ELR (cell line): ENCODE measurements around the gene MEFV.

Source experiments
- DNase-seq: peaks from one replicate; pipeline ENCODE4 v3.0.0-alpha.2; 2015; ENCODE audit warnings: low read depth

Gene MEFV

DNA sequence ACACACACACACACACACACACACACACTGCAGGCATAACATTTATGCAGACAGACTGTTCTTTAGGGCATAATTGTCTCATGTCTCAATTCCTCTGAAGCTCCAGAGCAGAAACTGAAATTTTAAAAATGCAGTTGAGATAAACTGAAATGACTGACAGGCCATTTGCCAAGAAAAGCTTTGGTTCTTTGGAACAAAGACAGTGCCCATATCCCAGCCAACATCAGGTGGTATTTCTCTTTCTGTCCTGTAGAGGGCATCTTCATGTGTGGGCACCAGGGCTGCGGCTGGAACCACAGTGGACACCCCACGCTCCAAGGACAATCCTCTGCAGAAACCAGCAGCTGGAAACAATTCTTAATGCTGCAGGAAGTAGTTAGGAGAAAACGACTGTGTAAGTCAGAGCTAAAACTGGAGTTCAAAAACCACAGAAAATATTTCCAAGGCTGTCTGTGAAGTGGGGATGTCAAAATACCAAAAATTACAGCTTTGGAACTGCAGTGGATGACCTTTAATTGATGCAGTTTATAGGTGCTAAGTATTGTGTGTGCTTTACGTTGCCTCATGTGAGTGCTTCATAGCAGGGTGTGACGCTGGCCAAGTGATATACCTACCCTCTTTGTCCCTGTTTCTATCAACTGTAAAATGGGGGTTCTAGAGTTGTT is 10.6 kb upstream of the MEFV start:
- DNase-seq, result peak; percentile 63

DNA sequence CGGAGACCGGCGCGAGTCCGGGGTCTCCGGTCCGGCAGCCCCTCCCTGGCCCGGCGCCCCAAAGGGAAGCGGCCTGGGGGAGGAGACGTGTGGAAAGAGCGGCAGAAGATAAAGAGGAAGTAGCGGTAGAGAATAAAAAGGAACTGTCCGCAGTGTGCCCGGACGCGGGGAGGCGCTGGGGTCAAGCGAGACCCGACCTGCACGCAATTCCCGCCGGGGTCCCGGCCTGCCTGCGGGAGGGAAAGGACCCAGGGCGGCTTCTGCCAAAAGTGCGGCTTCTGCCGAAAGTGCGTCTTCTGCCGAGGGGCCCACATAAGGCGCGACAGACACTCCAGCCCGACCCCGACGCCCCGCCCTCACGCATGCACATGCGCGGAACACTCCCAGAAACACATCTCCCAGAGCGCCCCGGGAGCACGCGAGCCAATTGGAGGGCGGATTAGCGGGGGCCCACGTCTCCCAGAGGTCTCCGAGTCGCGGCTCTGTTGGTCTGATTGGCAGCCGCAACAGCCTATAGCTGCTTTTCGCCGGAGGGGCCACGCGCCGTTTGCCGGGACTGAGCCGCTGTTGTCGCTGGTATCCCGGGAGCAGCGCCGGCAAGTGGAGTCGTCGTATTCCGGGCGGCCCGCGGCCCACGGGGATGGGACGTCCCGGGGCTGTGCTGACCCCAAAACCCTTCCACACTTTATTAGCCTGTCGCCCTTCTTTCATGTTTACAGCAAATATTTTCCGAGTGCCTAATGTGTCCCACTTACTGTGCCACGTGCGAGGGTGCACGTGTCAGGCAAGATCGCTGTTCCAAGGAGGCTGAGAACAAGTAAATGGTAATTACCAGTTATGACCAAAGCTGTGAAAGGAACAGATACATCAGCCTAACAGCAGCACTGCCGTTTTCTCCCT is 8.0 kb upstream of the MEFV start:
- peak; percentile 98 for DNase-seq

DNA sequence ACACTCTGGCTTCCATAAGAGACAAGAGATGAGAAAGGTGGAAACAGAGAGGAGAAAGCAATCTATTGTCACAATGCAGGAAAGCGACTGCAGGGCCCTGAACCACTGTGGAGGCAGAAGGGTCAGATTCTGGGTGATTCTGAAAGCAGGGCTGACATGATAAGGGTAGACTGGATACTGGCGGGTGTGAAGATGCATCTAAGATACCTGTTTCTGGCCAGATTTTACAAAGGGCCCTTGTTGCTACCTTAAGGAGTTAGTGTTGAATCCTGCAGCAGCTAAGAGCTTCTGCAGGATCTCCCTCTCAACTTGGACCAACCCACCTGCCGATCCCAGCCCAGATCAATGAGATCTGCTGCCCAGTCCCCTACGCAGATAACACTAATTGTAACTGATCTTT is 6.1 kb upstream of the MEFV start:
- DNase-seq, result no peak

DNA sequence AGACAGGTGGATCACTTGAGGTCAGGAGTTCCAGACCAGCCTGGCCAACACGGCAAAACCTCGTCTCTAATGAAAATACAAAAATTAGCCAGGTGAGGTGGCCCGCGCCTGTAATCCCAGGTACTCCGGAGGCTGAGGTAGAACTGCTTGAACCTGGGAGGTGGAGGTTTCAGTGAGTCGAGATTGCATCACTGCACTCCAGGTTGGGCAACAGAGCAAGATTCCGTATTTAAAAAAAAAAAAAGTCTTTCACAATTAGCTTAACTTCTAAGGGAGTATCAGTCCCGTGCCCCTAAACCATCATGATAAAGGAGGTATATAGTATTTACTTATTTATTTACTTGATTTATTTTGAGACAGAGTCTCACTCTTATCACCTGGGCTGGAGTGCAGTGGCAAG is 3.4 kb upstream of the MEFV start:
- DNase-seq, result no peak

DNA sequence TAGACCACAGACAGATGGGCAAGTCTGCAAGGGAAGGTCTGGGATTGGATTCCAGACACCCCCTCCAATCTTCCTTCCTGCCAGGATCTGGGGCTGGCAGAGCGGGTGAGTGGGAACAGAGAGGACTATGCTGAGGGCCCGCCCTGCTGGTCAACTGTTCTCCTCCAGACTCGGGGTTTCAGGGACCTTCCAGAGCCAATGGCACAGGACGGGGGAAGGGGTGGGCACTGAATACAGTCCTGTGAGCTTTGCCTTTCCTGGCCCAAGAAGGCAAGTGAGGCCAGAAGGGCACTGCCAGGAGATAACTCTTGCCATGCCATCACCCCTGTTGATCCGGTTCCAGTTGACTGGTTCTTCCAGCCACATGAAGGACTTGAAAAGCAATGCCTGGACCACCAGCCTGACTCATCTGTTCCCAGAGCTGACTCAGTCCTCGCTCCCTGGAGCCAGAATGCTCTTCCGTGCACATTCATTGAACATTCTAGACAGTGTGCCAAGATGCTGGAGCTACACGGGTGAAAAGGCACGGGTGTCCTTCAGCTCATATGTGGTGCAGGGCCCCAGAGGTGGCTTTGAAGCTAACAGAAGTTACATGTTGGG is 533 bp upstream of the MEFV start:
- DNase-seq, result peak; percentile 72

DNA sequence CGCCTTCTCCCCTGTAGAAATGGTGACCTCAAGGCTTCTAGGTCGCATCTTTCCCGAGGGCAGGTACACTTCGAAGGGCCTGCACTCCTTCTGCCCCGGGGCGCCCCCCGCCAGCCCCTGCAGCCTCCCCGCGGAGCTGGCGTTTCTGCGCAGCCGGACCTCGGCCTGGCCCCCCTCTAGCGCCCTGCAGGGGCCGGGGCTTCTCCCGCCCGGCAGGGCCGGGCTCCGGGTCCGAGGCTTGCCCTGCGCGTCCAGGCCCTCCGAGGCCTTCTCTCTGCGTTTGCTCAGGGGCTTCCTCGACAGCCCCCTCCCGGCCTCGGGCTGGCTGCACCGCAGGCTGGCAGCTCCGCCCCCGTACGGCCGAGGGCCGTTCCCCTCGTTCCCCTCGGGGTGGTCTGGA is 2.1 kb downstream of the MEFV start:
- DNase-seq, result no peak

DNA sequence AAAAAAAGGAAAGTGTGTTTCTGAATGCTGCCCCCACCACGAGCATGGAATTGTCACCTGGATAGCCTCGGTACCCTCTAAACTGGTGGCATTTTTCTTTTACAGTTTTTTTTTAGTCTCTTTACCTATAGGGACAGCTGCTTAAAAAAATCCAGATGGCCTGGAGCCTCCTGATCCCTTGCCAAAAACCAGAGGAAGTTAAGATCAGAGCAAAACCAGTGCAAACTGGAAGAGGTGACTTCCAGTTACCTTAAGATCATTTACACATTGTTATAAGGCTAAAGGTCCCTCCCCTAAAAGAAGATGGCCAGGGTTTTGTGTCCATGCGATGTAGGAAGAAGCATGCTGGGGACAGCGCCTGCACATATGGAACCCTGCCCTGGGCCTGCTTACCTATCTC is 3.5 kb downstream of the MEFV start:
- no peak for DNase-seq

DNA sequence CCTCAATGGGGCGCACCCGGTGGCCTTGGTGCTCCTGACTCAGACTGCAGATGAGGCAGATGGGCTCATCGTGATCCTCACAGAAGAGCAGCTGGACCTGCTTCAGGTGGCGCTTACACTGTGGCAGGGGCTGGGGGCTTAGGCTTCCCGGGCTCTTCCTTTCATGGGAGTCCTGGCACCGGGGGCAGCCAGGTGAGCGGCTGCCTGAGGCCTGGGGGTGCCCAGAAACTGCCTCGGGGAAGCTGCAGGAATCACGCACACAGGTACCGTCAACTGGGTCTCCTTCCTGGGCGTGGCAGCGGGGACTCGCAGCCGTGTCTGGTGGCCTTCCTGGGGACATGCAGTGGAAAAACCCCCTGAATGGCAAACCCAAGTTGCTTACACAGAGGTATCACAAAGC is 7.0 kb downstream of the MEFV start:
- DNase-seq, result no peak

DNA sequence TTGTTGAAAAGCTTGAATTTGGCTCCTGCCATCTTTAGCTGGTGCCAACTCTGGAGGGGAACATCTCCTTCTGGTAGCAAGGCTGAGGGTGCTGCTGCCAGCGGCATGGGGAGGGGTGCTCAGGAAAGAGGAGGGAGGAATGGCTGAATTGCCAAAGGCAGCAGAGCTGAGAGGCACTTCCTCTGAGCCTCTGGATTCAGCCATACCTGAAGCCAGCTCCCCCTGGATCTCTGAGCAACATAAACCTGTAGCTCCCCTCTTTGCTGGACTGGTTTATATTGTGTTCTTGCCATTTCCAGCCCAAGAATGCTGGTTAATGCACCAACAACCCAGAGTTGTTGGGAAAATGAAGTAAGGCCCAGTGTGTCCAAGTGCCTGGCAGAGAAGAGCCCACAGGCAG is 7.4 kb downstream of the MEFV start:
- DNase-seq, result no peak

DNA sequence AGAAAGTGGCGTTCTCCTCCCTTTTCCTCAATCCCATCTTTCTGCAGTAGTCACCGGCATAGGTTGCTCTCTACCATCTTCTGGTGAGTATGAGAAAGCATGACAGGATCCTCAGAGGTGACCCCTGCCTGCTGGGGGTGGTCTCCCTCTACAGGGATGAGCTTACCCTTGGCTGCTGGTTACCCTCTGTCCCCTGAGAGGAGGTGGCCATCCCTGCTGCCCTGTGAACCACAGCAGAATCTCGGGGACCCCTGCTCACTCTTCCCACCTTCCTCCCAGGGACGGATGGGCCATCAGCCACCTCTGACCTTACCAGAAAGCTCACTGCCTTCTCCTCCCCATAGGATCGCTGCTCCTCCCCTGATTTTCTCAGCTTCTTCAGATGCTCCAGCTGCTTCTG is 7.8 kb downstream of the MEFV start:
- DNase-seq, result no peak

DNA sequence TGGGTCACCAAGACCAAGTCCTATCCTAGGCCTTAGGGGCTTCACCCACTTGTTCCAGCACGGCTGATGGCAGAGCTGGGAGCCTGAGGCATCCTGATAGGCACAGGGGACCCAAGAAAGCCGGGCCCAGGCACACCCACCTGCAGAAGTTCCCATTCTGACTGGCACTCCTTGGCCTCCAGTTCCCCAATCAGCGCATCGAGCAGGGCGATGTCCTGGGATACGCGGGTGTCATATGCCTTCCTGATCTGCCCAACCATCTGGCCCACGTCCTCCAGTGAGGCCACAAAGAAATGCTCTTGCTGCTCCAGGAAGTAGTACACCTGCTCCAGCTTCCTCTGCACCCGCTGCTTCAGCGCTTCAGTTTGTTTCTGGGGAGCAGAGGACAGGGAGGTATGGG is 9.6 kb downstream of the MEFV start:
- DNase-seq, result no peak

DNA sequence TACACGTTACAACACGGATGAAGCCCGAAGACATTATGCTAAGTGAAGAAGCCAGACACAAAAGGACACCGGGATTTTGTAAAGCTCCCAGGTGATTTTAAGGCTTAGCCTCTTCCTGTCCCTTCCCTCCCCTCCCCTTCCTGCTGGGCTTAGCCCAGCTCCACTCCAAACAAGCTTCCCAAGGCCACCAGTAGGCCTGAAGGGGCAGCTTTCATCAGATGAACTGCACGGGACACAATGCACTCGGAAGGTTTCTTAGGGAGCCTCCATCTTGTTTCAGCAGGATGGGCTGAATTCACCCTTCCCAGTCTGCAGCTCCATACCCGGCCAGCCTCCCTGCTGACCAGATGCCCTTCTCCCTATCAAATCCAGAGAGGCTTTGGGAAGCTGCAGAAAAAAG is 10.4 kb downstream of the MEFV start:
- DNase-seq, result no peak

DNA sequence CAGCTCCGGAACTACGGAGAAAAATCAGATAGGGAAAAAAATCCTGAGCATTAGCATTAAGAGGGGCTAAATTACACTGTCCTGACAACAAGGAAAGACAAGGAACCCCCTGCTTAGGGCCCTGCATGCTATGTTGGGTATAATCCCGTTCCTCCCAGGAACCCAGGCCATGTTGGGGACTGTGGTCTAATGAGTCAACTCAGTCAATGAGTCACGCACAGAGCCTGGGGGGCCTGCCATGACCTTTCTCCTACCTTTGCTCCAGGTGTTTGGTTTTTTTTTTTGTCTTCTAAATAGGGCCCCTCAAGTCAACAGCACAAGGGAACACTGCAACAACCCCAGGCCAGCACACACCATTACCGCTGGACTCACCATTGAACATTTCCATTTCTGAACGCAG is 12.6 kb downstream of the MEFV start:
- DNase-seq, result peak; percentile 25

DNA sequence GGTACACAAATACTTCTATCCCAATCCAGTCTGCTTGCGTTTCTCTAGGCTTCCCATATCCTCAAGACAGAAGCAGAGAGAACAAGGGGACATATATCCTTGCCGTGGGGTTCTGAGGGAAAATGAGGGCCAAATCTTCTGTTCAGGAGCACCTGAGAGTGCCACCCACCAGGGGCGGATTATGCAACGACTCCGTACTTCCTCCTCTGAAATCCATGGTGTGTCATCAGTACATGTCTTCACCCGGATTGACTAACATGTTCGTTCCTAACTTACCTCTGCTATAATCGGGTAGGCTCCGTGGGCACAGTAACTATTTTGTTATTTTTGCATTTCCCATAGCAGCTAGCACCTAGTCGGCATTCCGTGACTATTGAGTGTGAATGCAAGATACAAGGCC is 13.7 kb downstream of the MEFV start:
- DNase-seq, result no peak

DNA sequence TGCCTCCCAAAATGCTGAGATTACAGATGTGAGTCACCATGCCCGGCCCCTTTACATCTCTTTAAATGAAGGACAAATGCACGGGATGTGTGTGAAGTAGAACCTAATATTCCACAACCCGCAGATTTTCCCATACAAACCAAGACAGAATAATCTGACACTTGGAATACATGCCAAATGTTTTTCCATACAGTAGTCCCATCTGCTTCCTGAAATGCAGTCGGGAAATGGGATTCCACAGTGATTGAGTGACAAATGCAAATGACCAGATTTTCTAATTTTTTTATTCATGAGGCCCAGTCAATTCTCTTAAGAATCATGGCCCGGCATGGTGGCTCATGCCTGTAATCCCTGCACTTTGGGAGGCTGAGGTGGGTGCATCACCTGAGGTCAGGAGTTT is 14.7 kb downstream of the MEFV start:
- DNase-seq, result no peak

DNA sequence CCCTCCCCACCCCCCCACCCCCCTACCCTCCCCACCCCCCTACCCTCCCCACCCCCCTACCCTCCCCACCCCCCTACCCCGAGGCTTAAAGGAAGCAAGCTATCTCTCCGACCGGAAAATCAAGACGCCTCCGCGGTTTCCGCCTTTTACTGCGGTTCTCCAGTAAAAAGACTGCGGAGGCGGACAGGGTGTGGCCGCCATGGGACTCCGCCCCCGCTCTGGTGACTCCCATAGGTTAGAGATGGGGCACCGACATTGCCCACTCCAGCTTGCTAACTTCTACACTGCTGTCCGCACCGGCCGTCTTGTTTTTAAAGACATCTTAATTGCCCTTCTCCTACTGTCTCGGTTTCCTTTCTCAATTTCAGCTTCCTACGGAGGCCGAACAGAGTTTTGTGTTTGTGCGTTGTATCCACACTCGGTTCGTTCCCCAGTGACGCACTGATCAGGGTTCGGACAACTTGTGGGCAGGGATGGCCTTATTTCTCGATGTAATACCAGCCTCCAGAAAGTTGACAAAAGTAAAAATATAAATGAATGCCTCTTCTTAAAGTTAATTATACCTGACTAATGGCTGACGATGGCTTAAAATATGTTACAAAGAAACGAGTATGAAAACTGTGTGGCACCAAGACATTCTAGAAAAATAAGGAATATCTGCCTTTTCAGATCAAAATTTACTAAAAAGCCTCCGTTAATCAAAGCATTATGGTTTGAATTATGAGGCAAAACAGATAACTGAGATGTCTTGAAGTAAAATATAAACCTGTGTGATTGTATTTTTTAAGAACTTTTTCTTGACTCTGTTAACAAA is 20.4 kb downstream of the MEFV start:
- peak; percentile 9 for DNase-seq

DNA sequence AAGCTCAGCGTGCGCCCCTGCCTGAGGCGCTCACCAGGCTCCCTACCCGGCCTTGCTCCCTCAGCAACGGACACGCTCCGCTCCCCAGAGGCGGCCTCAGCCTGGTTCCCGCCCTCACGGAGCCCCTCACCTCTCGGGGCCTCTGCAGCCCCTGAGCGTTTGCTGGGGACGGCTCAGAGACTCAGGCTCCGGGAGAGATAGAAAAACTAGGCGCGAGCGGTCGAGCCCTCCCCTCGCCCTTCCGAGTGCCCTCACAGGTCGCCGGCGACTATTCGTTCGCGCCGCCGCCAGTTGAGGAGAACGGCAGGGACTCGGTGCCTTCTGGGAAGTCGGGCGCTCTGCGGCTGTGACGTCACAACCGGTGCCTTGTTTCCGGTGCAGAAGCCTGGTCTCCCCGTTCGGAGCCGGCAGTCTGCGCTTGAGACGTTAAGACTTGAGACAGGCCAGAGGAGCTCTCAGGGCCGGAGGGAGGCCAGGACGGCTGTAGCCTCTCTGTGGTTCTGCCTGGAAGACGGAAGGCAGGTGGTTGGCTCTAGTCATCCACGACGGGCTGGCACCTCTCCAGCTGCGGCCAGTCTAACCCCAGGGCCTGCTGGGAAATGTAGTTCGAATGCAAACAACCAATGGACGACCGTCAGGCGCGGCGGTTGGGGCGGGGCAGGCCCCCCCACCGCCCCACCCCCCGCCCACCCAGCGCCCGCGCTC is 21.4 kb downstream of the MEFV start, which contains the start of gene ZNF200:
TSS of gene ZNF200 (minus strand) at position 302 of the 705 bp plus-strand sequence. CDS start 1,403 bp downstream, outside the sequence.
- peak; percentile 92 for DNase-seq

DNA sequence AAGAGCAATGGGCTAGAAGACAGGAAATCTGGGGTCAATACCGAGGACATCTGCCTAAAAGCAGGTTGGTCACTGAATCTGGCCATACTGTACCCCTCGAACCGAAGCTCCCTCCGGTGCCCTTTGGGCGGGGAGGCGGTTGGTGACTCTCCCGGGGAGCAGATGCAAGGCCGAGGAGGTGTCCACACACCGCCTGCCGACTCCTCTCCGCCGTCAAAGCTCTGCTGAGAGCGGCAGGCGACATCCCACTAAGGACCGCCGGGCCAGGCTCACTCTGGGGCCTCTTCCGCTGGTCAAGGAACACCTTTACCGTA is 21.9 kb downstream of the MEFV start:
- DNase-seq, result no peak

DNA sequence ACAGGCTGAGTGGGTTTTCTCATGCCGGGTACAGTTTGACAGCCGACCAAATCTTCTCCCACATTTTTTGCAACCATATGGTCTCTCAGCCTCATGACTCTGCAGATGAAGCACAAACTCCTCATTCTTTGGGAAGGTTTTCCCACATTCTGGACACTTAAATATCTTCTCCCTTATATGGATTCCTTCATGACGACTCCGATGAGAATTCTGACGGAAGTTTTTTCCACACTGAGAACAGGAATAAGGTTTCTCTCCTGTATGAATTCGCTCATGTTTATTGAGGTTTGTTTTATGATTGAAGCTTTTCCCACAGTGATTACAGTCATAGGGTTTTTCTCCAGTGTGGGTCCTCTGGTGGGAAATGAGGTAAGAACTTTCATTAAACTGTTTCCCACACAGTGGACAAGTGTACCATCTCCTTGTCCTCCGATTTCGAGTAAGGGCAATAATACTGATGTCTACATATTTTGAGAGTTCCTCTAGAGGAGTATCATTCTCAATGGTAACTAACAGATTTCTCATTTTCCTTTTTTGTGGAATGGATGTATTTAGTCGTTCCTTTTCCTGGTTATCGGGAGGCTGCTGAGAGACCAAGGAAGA is 32.4 kb downstream of the MEFV start:
- peak; percentile 9 for DNase-seq

DNA sequence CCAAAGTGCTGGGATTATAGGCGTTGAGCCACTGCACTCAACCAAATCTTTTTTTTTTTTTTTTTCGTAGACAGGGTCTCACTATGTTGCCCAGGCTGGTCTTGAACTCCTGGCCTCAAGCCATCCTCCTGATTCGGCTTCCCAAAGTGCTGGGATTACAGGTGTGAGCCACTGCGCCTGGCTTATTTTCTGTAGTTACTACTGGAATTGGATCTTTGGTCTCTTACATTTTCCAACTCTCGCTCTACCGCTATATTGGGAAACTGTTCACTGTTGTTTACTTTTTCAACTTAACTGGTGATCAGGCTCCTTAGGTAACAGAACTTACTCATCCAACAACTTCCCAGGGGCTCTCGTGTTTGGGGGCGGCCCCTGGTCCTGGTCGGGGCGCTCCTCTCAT is 35.6 kb downstream of the MEFV start:
- no peak for DNase-seq

DNA sequence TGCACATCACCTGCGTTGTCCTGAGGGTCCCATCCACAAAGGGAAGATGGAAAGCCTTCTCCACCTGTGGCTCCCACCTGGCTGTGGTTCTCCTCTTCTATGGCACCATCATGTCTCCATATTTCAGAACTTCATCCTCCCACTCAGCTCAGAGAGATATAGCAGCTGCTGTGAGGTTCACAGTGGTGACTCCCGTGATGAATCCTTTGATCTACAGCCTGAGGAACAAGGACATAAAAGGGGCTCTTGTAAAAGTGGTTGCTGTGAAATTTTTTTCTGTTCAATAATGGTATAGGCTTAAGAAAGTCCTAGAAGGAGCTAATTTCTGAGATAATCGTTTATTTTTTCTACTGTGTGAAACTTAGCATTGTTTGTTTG is 40.2 kb downstream of the MEFV start:
- no peak for DNase-seq
